Measurements from ENCODE around the gene NID2.

Gene NID2

DNA sequence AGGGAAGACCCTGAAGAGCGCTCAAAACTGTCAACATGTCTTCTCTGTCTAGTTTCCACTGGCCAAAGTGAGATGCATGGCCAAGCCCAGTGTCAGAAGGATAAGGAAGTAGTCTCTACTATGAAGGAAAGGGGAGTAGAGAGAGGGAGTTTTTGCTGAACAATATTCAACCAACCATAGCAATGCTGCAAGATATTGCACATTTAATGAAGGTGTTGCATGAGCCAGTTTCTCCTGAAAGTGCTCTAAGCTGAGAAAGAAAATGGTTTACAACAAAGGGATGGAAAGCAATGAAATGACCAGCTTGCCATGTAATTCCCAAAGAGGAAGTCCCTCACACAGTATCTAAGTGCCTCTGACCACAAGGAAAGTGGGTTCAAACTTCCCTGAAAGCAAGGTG lies 40.0 kb upstream of the NID2 start:
- TF ChIP-seq, protein P1, sequence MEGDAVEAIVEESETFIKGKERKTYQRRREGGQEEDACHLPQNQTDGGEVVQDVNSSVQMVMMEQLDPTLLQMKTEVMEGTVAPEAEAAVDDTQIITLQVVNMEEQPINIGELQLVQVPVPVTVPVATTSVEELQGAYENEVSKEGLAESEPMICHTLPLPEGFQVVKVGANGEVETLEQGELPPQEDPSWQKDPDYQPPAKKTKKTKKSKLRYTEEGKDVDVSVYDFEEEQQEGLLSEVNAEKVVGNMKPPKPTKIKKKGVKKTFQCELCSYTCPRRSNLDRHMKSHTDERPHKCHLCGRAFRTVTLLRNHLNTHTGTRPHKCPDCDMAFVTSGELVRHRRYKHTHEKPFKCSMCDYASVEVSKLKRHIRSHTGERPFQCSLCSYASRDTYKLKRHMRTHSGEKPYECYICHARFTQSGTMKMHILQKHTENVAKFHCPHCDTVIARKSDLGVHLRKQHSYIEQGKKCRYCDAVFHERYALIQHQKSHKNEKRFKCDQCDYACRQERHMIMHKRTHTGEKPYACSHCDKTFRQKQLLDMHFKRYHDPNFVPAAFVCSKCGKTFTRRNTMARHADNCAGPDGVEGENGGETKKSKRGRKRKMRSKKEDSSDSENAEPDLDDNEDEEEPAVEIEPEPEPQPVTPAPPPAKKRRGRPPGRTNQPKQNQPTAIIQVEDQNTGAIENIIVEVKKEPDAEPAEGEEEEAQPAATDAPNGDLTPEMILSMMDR (conservative IDR thresholded peaks at IDR 0.05; ENCODE audit: control insufficient read depth, insufficient read depth, low read depth, low read length), result no peak
- no peak overlapping the region for H3K4me3 ChIP-seq (ENCODE audit: control insufficient read depth, low read depth, low read length)
- DNase-seq (ENCODE audit: low read depth), result no peak

DNA sequence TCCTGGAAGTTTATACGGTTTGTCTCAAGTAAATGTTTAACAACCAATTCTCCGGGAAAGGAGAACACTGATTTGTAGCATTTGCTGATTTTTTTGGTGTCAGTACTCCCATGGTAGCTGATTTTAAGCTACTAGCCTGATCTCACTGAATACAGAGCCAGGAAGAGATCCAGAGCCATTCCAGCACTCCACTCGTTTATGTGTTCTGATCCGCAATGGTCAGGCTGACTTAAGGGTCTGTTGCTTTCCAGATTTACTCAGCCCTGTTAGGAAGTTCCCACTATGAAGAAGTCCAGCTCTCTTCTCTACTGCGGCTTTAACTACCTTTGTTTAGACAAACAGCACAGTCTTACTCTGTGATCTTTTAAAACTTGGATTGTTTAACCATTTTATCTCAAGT lies 38.0 kb upstream of the NID2 start:
- TF ChIP-seq, protein P1 (conservative IDR thresholded peaks at IDR 0.05; ENCODE audit: control insufficient read depth, insufficient read depth, low read depth, low read length), result no peak
- DNase-seq (ENCODE audit: low read depth), result peak; percentile 16
- H3K4me3 ChIP-seq (ENCODE audit: control insufficient read depth, low read depth, low read length), result no peak overlapping the region

DNA sequence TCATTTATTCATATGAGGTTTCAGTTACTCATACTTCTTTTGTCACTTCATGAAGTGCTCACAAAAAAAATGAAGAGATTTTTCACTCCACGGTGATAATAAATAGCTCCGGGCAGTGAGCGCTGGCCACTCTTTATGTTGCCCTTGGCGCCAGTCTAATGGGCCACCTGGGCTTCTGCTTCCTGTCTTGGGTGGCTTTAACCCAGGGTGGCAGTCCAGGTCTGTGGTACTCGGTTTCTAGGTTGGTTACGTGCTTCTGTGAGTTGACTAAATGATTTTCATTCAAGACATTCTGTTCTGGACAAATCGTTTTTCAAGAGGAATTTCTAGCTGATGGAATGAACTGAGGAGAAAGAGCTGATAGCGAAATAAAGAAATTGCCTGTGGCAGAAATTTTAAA lies 34.6 kb upstream of the NID2 start:
- H3K4me3 ChIP-seq (ENCODE audit: control insufficient read depth, low read depth, low read length), result no peak overlapping the region
- no peak for DNase-seq (ENCODE audit: low read depth)
- TF ChIP-seq, protein P1 (conservative IDR thresholded peaks at IDR 0.05; ENCODE audit: control insufficient read depth, insufficient read depth, low read depth, low read length), result no peak

DNA sequence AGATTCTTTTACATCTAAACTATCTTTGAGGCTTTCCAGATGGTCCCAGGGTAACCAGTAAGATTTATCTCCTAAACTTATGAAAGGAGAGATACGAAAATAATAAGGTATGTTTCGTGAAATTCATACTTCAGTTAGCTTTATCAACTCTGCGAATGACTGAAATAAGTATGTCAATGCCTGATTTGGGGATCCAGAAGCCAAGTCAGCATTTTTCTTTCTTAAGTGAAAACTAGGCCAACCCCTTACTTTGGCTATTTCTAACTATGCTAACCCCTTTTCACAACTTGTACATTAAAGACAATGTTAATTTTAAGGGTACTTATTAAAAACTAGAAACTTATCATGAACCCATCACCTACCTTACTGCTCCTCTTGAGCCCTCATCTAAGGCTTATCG lies 26.9 kb upstream of the NID2 start:
- H3K4me3 ChIP-seq (ENCODE audit: control insufficient read depth, low read depth, low read length), result no peak overlapping the region
- TF ChIP-seq, protein P1 (conservative IDR thresholded peaks at IDR 0.05; ENCODE audit: control insufficient read depth, insufficient read depth, low read depth, low read length), result no peak
- no peak for DNase-seq (ENCODE audit: low read depth)

DNA sequence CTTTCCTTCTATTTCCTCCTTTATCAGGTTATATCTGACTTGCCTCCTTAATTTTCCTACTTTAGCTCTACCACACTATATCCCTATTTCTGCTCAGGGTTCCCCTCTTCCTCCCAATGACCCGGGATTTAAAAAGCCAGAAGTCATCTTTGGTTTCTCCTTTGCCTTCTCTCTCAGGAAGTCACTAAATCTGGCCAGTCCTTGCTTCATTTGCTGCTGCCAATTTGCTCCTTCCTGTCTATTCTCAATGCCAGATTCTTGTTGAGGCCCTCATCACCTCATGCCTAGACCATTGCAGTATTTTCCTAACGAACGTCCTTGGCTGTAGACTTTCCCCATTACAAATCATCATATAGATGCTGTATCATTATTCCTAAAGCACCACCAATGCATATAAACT lies 26.5 kb upstream of the NID2 start:
- H3K4me3 ChIP-seq (ENCODE audit: control insufficient read depth, low read depth, low read length), result no peak overlapping the region
- no peak for DNase-seq (ENCODE audit: low read depth)
- TF ChIP-seq, protein P1 (conservative IDR thresholded peaks at IDR 0.05; ENCODE audit: control insufficient read depth, insufficient read depth, low read depth, low read length), result no peak

DNA sequence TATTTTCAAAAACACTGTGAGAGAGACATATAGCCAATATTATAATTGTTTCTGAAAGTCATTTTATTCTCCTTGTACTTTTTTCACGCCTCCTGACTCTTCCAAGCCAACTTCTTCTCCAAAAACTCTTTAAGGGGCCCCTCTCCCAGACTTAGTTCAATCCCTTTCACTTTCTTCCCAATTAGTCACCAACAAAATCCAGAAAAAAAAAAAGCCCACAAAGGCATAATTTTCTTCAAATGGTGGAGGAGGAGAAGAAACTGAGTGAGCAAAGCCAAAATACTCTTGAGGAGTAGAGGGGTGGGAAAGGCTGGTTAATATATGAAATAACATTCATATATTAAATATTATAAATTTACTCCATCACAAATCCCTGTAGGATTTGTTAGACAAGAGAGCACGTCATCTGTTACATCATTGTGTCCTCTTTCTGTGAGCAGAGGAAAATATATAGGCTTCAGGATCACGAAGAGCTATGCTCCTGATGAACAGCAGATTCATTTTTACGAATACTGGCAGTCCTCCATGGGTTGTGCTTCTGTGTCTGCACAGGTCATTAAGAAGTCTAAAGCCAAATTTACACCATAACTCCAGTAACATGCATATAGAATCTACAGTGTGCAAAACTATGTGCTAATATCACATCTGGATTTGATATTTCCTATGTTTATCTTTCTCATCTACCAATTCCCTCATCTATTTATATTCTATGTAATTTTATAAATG lies 25.9 kb upstream of the NID2 start:
- peak; percentile 39 for DNase-seq (ENCODE audit: low read depth)
- TF ChIP-seq, protein P1 (conservative IDR thresholded peaks at IDR 0.05; ENCODE audit: control insufficient read depth, insufficient read depth, low read depth, low read length), result no peak
- H3K4me3 ChIP-seq (ENCODE audit: control insufficient read depth, low read depth, low read length), result no peak overlapping the region
